LNCaP clone FGC (cell line): ENCODE results near the gene NETO2.

Source experiments
- DNase-seq: peaks from one replicate; pipeline ENCODE4 v3.0.0-alpha.2; 2011; ENCODE audit warnings: low read depth
- H3K4me3 ChIP-seq: 2 replicates; pipeline ENCODE4 v1.5.1; 2011; ENCODE audit warnings: mild to moderate bottlenecking, low read depth, low read length, control low read depth
- TF ChIP-seq, protein P1 (sequence below): IDR thresholded peaks from 2 replicates; pipeline ENCODE4 v1.5.1; 2012; ENCODE audit warnings: mild to moderate bottlenecking; ENCODE audit not compliant: control insufficient read depth, insufficient read depth; ENCODE audit errors: extremely low read depth

The NETO2 gene

GRCh38 chr16:47034455-47034854, 109.3 kb downstream of the NETO2 start:
- TF ChIP-seq, protein P1, sequence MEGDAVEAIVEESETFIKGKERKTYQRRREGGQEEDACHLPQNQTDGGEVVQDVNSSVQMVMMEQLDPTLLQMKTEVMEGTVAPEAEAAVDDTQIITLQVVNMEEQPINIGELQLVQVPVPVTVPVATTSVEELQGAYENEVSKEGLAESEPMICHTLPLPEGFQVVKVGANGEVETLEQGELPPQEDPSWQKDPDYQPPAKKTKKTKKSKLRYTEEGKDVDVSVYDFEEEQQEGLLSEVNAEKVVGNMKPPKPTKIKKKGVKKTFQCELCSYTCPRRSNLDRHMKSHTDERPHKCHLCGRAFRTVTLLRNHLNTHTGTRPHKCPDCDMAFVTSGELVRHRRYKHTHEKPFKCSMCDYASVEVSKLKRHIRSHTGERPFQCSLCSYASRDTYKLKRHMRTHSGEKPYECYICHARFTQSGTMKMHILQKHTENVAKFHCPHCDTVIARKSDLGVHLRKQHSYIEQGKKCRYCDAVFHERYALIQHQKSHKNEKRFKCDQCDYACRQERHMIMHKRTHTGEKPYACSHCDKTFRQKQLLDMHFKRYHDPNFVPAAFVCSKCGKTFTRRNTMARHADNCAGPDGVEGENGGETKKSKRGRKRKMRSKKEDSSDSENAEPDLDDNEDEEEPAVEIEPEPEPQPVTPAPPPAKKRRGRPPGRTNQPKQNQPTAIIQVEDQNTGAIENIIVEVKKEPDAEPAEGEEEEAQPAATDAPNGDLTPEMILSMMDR: no peak
- H3K4me3 ChIP-seq: no peak overlapping the region
- no peak for DNase-seq

- TF ChIP-seq, protein P1: no peak
- no peak for DNase-seq
- H3K4me3 ChIP-seq: no peak overlapping the region
These were observed 110.6 kb downstream of the NETO2 start for GRCh38 chr16:47033176-47033575.

DNA sequence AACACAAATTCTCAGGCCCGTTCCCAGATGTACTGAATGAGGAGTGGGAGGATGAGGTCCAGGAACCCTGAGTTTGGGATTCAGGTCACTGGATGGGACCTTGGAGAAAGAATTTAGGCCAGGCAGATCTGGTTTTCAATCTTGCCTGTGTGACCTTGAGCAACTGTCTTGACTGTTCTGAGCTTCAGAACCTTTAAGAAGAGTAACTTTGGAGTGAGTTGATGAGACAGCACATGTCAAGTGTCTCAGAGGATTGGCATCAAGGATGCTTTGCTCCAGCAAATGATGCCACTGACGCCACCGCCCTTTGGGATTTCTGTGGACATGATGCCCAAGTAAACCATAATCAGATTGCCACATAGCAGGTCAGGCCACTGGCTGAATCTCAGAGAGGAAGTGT, 114.0 kb downstream of the NETO2 start:
- TF ChIP-seq, protein P1: no peak
- no peak for DNase-seq
- no peak overlapping the region for H3K4me3 ChIP-seq

GRCh38 chr16:47028767-47029377, 114.9 kb downstream of the NETO2 start:
- DNase-seq: peak; percentile 3
- H3K4me3 ChIP-seq: no peak overlapping the region
- TF ChIP-seq, protein P1: no peak
